Brain microvascular endothelial cell (primary cell): Measurements from ENCODE around the gene ZNF646.

ENCODE experiments used
- DNase-seq: peaks from one replicate; pipeline ENCODE4 v3.0.0-alpha.2; 2020
- H3K27ac ChIP-seq: fragments of 250-450 bp; sonication (Bioruptor Pico); 2 replicates; pipeline ENCODE4 v1.5.1; 2020; ENCODE audit warnings: mild to moderate bottlenecking, moderate library complexity
- H3K27me3 ChIP-seq: fragments of 250-450 bp; sonication (Bioruptor Pico); replicated peaks from 2 replicates; pipeline ENCODE4 v1.5.1; 2020; ENCODE audit warnings: mild to moderate bottlenecking
- H3K36me3 ChIP-seq: fragments of 250-450 bp; sonication (Bioruptor Pico); replicated peaks from 2 replicates; pipeline ENCODE4 v1.5.1; 2020; ENCODE audit warnings: mild to moderate bottlenecking
- H3K4me3 ChIP-seq: 2 replicates; pipeline ENCODE4 v1.5.1; 2011; ENCODE audit warnings: low read depth, mild to moderate bottlenecking, control low read depth, low read length, moderate library complexity
- in situ Hi-C: cut with HindIII; loops from 2 replicates; pipeline ENCODE4 v1.10.0; 2017; ENCODE audit warnings: low sequenced_read_pairs, low pct_ligation_motif_present
- TF ChIP-seq, protein P1 (sequence below): IDR thresholded peaks from 2 replicates; pipeline ENCODE4 v1.5.1; 2011; ENCODE audit warnings: low read depth, mild to moderate bottlenecking, moderate library complexity, low read length, control low read depth, inconsistent platforms; ENCODE audit errors: missing control alignments

The ZNF646 gene

GRCh38 chr16:31061126-31061812 lies 13.0 kb upstream of the ZNF646 start:
- no peak for DNase-seq
- in situ Hi-C loops: no loop called here
- Histone ChIP-seq H3K4me3 (no peak overlapping the region), H3K36me3 (peaks cover 31% of the 10 kb centered on the region), H3K27ac (no peak overlapping the region), H3K27me3 (no peaks in the 10 kb centered on the region)
- TF ChIP-seq, protein P1, sequence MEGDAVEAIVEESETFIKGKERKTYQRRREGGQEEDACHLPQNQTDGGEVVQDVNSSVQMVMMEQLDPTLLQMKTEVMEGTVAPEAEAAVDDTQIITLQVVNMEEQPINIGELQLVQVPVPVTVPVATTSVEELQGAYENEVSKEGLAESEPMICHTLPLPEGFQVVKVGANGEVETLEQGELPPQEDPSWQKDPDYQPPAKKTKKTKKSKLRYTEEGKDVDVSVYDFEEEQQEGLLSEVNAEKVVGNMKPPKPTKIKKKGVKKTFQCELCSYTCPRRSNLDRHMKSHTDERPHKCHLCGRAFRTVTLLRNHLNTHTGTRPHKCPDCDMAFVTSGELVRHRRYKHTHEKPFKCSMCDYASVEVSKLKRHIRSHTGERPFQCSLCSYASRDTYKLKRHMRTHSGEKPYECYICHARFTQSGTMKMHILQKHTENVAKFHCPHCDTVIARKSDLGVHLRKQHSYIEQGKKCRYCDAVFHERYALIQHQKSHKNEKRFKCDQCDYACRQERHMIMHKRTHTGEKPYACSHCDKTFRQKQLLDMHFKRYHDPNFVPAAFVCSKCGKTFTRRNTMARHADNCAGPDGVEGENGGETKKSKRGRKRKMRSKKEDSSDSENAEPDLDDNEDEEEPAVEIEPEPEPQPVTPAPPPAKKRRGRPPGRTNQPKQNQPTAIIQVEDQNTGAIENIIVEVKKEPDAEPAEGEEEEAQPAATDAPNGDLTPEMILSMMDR: no peak

DNA sequence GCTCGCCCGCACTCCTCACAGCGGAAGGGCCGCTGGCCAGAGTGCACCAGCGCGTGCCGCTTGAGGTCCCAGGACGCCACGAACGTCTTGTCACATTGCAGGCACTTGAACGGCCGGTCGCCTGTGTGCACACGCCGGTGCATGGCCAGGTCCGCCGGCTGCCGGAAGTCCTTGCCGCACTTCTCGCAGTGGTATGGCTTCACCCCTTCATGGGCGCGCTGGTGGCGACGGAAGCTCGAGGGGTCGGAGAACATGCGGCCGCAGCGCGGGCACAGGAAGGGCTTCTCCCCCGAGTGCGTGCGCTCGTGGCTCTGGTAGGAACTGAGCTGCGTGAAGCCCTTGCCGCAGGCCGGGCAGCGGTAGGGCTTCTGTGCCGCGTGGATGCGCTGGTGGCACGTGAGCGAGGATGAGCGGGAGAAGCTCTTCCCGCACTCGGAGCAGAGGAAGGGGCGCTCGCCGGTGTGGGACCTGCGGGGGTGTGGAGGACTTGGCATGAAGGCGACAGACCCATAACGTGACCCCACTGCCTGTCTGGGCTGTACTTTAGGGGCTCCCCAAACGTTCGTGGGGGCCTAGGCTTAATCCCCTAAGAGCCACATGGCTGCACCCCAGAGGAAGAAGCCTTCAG lies 12.3 kb upstream of the ZNF646 start:
- no peak for DNase-seq

DNA sequence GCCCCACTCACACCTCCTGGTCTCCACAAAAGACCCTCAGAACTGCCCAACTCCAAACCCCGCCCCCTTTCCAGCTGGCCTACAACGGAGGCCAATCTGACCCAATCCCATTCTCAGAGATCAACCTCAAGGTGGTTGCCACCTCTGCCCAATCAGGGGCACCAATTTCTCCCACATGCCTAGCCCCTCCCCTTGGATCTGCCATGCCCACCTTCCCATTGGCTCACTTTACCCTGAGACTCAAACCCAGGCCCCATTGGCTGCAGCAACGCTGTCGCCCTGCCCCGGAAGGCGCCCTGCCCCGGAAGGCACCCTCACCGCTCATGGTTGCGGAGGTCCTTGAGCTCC lies 10.8 kb upstream of the ZNF646 start:
- no peak overlapping the region for H3K27ac ChIP-seq
- peaks cover 27% of the 10 kb centered on the region for H3K36me3 ChIP-seq
- TF ChIP-seq, protein P1: no peak
- DNase-seq: no peak
- in situ Hi-C loops: no loop called here
- H3K27me3 ChIP-seq: no peaks in the 10 kb centered on the region
- H3K4me3 ChIP-seq: no peak overlapping the region

More for the DNA sequence above, 12.3 kb upstream of the ZNF646 start:
- TF ChIP-seq, protein P1: no peak
- H3K36me3 ChIP-seq: peaks cover 31% of the 10 kb centered on the region
- no peak overlapping the region for H3K27ac ChIP-seq
- no peaks in the 10 kb centered on the region for H3K27me3 ChIP-seq
- no peak overlapping the region for H3K4me3 ChIP-seq
- in situ Hi-C loops: no loop called here

DNA sequence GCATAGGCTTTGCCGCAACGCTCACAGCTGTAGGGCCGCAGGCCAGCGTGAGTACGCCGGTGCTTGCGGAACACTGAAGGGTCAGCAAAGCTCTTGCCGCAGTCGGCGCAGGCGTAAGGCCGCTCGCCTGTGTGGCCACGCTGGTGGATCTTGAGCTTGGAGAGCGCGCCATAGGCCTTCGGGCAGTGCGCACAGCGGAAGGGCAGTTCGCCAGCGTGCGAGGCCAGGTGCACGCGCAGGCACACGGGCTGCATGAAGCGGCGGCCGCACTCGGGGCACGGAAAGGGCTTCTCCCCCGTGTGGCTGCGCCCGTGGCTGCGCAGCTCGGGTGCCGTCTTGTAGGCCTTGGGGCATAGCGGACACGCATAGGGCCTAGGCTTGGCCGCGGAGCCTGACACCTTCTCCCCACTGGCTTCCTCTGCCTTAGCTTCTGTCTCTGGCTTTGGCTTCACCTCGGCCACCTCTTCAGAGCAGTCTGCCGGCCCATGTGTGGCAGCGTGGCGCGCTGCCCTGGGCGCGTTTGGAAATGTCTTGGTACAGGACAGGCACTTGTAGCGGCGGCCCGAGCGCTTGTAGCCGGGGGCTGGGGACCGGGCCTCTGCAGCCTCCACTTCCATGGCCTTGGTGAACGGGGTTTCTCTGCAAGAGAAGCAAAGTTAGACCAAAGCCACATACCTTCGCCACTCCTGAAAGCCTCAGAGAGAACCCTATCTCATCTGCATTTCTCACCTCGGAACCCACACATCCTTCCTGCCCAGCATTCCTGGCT lies 10.2 kb upstream of the ZNF646 start:
- in situ Hi-C loops: no loop called here
- Histone ChIP-seq H3K27ac (peak overlapping the region; percentile 90), H3K4me3 (no peak overlapping the region), H3K36me3 (peaks cover 27% of the 10 kb centered on the region), H3K27me3 (no peaks in the 10 kb centered on the region)
- no peak for DNase-seq
- TF ChIP-seq, protein P1: no peak

DNA sequence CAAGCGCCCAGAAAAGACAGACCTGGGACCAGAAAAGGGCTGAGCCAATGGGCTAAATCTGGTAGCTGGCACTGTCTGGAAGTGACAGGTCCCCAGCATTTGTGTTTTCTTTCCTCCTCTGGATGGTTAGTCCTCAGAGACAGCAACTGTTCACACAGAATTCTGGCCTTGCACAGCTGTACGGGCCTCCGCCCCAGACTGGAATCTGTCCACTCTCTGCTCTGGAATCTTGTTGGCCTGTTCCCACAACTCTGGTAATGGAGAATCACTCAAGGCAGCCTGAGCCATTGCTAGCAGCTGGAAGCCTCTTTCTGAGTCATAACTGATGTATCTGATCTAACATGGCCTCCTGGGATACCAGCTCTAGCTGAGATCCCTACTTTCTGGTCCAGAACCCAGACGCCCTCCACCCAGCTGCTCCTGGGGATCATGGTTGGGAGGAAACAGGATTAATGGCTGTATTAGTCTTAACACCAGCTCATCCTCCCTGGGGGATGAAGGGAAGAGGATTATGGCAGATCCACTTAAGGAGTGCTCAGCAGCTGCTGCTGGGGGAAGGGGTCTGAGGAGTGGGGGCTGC lies 9.2 kb upstream of the ZNF646 start:
- Histone ChIP-seq H3K27ac (peak overlapping the region; percentile 90), H3K27me3 (no peaks in the 10 kb centered on the region), H3K4me3 (no peak overlapping the region), H3K36me3 (peaks cover 27% of the 10 kb centered on the region)
- in situ Hi-C loops: no loop called here
- TF ChIP-seq, protein P1: no peak
- peak; percentile 95 for DNase-seq
